HT-29 (cell line): ENCODE data around the gene GRID1. TPM values are rescaled to one million over a fixed set of nuclear protein-coding genes. Genes with fewer than 3 reads are reported as not detected.

Source experiments
- DNase-seq: peaks from one replicate; pipeline ENCODE4 v3.0.0-alpha.2; 2015; ENCODE audit warnings: low spot score
- total RNA-seq: library from RNA; depleted of rRNA; stranded (reverse); fragments of >200 nt; shearing (Covaris generic); gene quantifications from 2 replicates; pipeline ENCODE4 v1.2.3, GENCODE V29; 2014

GRID1 gene
- total RNA-seq, 1 experiment from 2014 or later: not detected

GRCh38 chr10:86354761-86355540 is 11.6 kb downstream of the GRID1 start:
- DNase-seq: no peak

- no peak for DNase-seq
Measured at GRCh38 chr10:86353506-86354485, 12.8 kb downstream of the GRID1 start.

- no peak for DNase-seq
Measured at GRCh38 chr10:86350897-86351296, 15.7 kb downstream of the GRID1 start.

- no peak for DNase-seq
Measured at GRCh38 chr10:86349940-86350630, 16.5 kb downstream of the GRID1 start.

- no peak for DNase-seq
Measured at GRCh38 chr10:86349474-86349873, 17.1 kb downstream of the GRID1 start.

- no peak for DNase-seq
Measured at GRCh38 chr10:86348321-86349210, 18.0 kb downstream of the GRID1 start.

- DNase-seq: no peak
Measured at GRCh38 chr10:86347856-86348255, 18.7 kb downstream of the GRID1 start.

GRCh38 chr10:86346799-86347665 is 19.6 kb downstream of the GRID1 start:
- no peak for DNase-seq

- DNase-seq: peak; percentile 35
Measured at GRCh38 chr10:86345859-86346798, 20.5 kb downstream of the GRID1 start.

- DNase-seq: no peak
Measured at GRCh38 chr10:86345296-86345858, 21.2 kb downstream of the GRID1 start.

GRCh38 chr10:86344714-86345161 is 21.9 kb downstream of the GRID1 start:
- DNase-seq: no peak

GRCh38 chr10:86344281-86344680 is 22.3 kb downstream of the GRID1 start:
- DNase-seq: no peak

GRCh38 chr10:86343761-86344160 is 22.8 kb downstream of the GRID1 start:
- DNase-seq: no peak

- DNase-seq: no peak
Measured at GRCh38 chr10:86342111-86342863, 24.3 kb downstream of the GRID1 start.

GRCh38 chr10:86341361-86341811 is 25.2 kb downstream of the GRID1 start:
- DNase-seq: no peak

GRCh38 chr10:86340991-86341260 is 25.7 kb downstream of the GRID1 start:
- no peak for DNase-seq

- DNase-seq: no peak
Measured at GRCh38 chr10:86340176-86340990, 26.2 kb downstream of the GRID1 start.
